HUES64 (cell line): ENCODE measurements around the gene SLC39A9. TPM values are rescaled to one million over a fixed set of nuclear protein-coding genes. Genes with fewer than 3 reads are reported as not detected.

Experiments
- H3K27ac ChIP-seq: 2 replicates; pipeline ENCODE4 v1.7.0; 2013; ENCODE audit warnings: low read depth, low read length, inconsistent platforms
- H3K27me3 ChIP-seq: 2 replicates; pipeline ENCODE4 v1.6.1; 2013; ENCODE audit warnings: mild to moderate bottlenecking, low read length; ENCODE audit not compliant: insufficient read depth
- H3K36me3 ChIP-seq: 2 replicates; pipeline ENCODE4 v1.6.1; 2013; ENCODE audit warnings: mild to moderate bottlenecking, low read length; ENCODE audit not compliant: insufficient read depth
- H3K4me1 ChIP-seq: 2 replicates; pipeline ENCODE4 v1.6.1; 2013; ENCODE audit warnings: mild to moderate bottlenecking, low read length, moderate library complexity; ENCODE audit not compliant: insufficient read depth
- H3K4me3 ChIP-seq: 2 replicates; pipeline ENCODE4 v1.5.1; 2013; ENCODE audit warnings: mild to moderate bottlenecking, low read length, moderate library complexity
- H3K9ac ChIP-seq: 2 replicates; pipeline ENCODE4 v1.6.1; 2013; ENCODE audit warnings: mild to moderate bottlenecking, low read depth, low read length
- H3K9me3 ChIP-seq: 2 replicates; pipeline ENCODE4 v1.6.1; 2013; ENCODE audit warnings: low read depth, low read length; ENCODE audit not compliant: insufficient read depth
- WGBS: fragments of 150-250, 120-280 bp; methylation state at CpG from one replicate; pipeline ENCODE4 v1.1.7; 2013; ENCODE audit warnings: missing lambda C conversion rate; 5-methylcytosine and 5-hydroxymethylcytosine counted together
- polyA plus RNA-seq, 2 experiments: library from polyadenylated mRNA; stranded (reverse); fragments of 50-300 nt; gene quantifications; one replicate each; pipeline ENCODE4 v1.2.3, GENCODE V29; 2013

The SLC39A9 gene
- 27.9 TPM for polyA plus RNA-seq (2013, experiment 1 of 2)
- 26.0 TPM for polyA plus RNA-seq (2013, experiment 2 of 2)

- WGBS: under 1% methylated on average over 53 of the region's 53 CpGs
- H3K9ac ChIP-seq: peak within 1 kb of the TSS; percentile 95
- peaks cover 20% of the 10 kb centered on the region for H3K4me1 ChIP-seq
- no peaks in the 10 kb centered on the region for H3K27me3 ChIP-seq
- H3K36me3 ChIP-seq: peaks cover 38% of the 10 kb centered on the region
- H3K9me3 ChIP-seq: no peaks in the 10 kb centered on the region
- peak within 1 kb of the TSS; percentile 89 for H3K27ac ChIP-seq
- peak within 1 kb of the TSS; percentile 86 for H3K4me3 ChIP-seq
Observed at GRCh38 chr14:69398053-69398817, at the start of gene SLC39A9, which contains the start of gene ERH. TSS of gene SLC39A9 (plus strand) at chr14:69398692. CDS start at chr14:69399370, 678 bp downstream. TSS of gene ERH (minus strand) at chr14:69398299. CDS start at chr14:69398233, 66 bp downstream.

GRCh38 chr14:69349091-69349777 is 49.3 kb upstream of the SLC39A9 start:
- H3K4me3 ChIP-seq: no peak overlapping the region
- no peak overlapping the region for H3K9ac ChIP-seq
- peaks cover 8% of the 10 kb centered on the region; the same call in 1 of the 2 replicates for H3K4me1 ChIP-seq
- no peaks in the 10 kb centered on the region for H3K9me3 ChIP-seq
- no peak overlapping the region for H3K27ac ChIP-seq
- H3K27me3 ChIP-seq: no peaks in the 10 kb centered on the region
- no peaks in the 10 kb centered on the region for H3K36me3 ChIP-seq
- 78% methylated on average over 11 of the region's 11 CpGs for WGBS

- Histone ChIP-seq H3K4me1 (peaks cover 8% of the 10 kb centered on the region; the same call in 1 of the 2 replicates), H3K9ac (no peak overlapping the region), H3K36me3 (no peaks in the 10 kb centered on the region), H3K27me3 (no peaks in the 10 kb centered on the region), H3K9me3 (no peaks in the 10 kb centered on the region), H3K4me3 (no peak overlapping the region), H3K27ac (no peak overlapping the region)
- 81% methylated on average over 5 of the region's 5 CpGs for WGBS
Observed at GRCh38 chr14:69350892-69351291, 47.6 kb upstream of the SLC39A9 start.

- 70% methylated on average over 3 of the region's 3 CpGs for WGBS
- no peaks in the 10 kb centered on the region for H3K27me3 ChIP-seq
- H3K36me3 ChIP-seq: no peaks in the 10 kb centered on the region
- no peak overlapping the region for H3K4me3 ChIP-seq
- H3K4me1 ChIP-seq: peaks cover 5% of the 10 kb centered on the region; the same call in 1 of the 2 replicates
- H3K27ac ChIP-seq: no peak overlapping the region
- no peaks in the 10 kb centered on the region for H3K9me3 ChIP-seq
- no peak overlapping the region for H3K9ac ChIP-seq
Observed at GRCh38 chr14:69351385-69351784, 47.1 kb upstream of the SLC39A9 start.

GRCh38 chr14:69351911-69352310 is 46.6 kb upstream of the SLC39A9 start:
- 83% methylated on average over 3 of the region's 5 CpGs for WGBS
- Histone ChIP-seq H3K9ac (no peak overlapping the region), H3K9me3 (no peaks in the 10 kb centered on the region)

GRCh38 chr14:69353168-69353567 is 45.3 kb upstream of the SLC39A9 start:
- H3K4me3 ChIP-seq: no peak overlapping the region
- 94% methylated on average over 3 of the region's 3 CpGs for WGBS
- no peaks in the 10 kb centered on the region for H3K36me3 ChIP-seq
- H3K4me1 ChIP-seq: peaks cover 3% of the 10 kb centered on the region; the same call in 1 of the 2 replicates
- H3K9me3 ChIP-seq: no peaks in the 10 kb centered on the region
- no peak overlapping the region for H3K9ac ChIP-seq
- H3K27me3 ChIP-seq: no peaks in the 10 kb centered on the region
- H3K27ac ChIP-seq: no peak overlapping the region

More at GRCh38 chr14:69351911-69352310, 46.6 kb upstream of the SLC39A9 start:
- no peaks in the 10 kb centered on the region for H3K36me3 ChIP-seq
- H3K27me3 ChIP-seq: no peaks in the 10 kb centered on the region
- no peak overlapping the region for H3K27ac ChIP-seq
- peaks cover 3% of the 10 kb centered on the region; the same call in 1 of the 2 replicates for H3K4me1 ChIP-seq
- no peak overlapping the region for H3K4me3 ChIP-seq

- 88% methylated on average over 11 of the region's 11 CpGs for WGBS
- peaks cover 3% of the 10 kb centered on the region; the same call in 1 of the 2 replicates for H3K4me1 ChIP-seq
- no peaks in the 10 kb centered on the region for H3K36me3 ChIP-seq
- no peak overlapping the region for H3K9ac ChIP-seq
- H3K27me3 ChIP-seq: no peaks in the 10 kb centered on the region
- H3K4me3 ChIP-seq: no peak overlapping the region
- H3K27ac ChIP-seq: no peak overlapping the region
- no peaks in the 10 kb centered on the region for H3K9me3 ChIP-seq
Observed at GRCh38 chr14:69354383-69355153, 43.9 kb upstream of the SLC39A9 start.

- Histone ChIP-seq H3K27ac (no peak overlapping the region), H3K36me3 (no peaks in the 10 kb centered on the region), H3K27me3 (no peaks in the 10 kb centered on the region), H3K4me3 (no peak overlapping the region), H3K9ac (no peak overlapping the region), H3K9me3 (no peaks in the 10 kb centered on the region), H3K4me1 (peaks cover 3% of the 10 kb centered on the region; the same call in 1 of the 2 replicates)
- WGBS: 91% methylated on average over 6 of the region's 6 CpGs
Observed at GRCh38 chr14:69355154-69355597, 43.3 kb upstream of the SLC39A9 start.

GRCh38 chr14:69355607-69356281 is 42.7 kb upstream of the SLC39A9 start:
- H3K9me3 ChIP-seq: no peaks in the 10 kb centered on the region
- 89% methylated on average over 6 of the region's 6 CpGs for WGBS
- H3K27me3 ChIP-seq: no peaks in the 10 kb centered on the region
- no peaks in the 10 kb centered on the region for H3K36me3 ChIP-seq
- H3K4me3 ChIP-seq: no peak overlapping the region
- H3K4me1 ChIP-seq: peaks cover 3% of the 10 kb centered on the region; the same call in 1 of the 2 replicates
- H3K27ac ChIP-seq: no peak overlapping the region
- no peak overlapping the region for H3K9ac ChIP-seq

- H3K4me3 ChIP-seq: no peak overlapping the region
- no peaks in the 10 kb centered on the region for H3K27me3 ChIP-seq
- no peaks in the 10 kb centered on the region for H3K36me3 ChIP-seq
- no peaks in the 10 kb centered on the region for H3K9me3 ChIP-seq
- no peak overlapping the region for H3K9ac ChIP-seq
- H3K27ac ChIP-seq: no peak overlapping the region
- no peaks in the 10 kb centered on the region for H3K4me1 ChIP-seq
- 88% methylated on average over 7 of the region's 7 CpGs for WGBS
Observed at GRCh38 chr14:69356903-69357543, 41.5 kb upstream of the SLC39A9 start.
